KOPT-K1 (cell line): ENCODE measurements around the gene TDRD7.

Experiments
- H3K27ac ChIP-seq: fragments of 200-600 bp; sonication (generic); 2 replicates; pipeline ENCODE4 v1.5.1; 2016; ENCODE audit warnings: antibody characterized with exemption, mild to moderate bottlenecking, low read depth, low read length; ENCODE audit not compliant: poor library complexity, severe bottlenecking
- H3K36me3 ChIP-seq: fragments of 200-600 bp; sonication (generic); 2 replicates; pipeline ENCODE4 v1.5.1; 2017; ENCODE audit warnings: antibody characterized with exemption, mild to moderate bottlenecking, low read length, moderate library complexity; ENCODE audit not compliant: insufficient read depth
- H3K9me3 ChIP-seq: fragments of 200-600 bp; sonication (generic); 2 replicates; pipeline ENCODE4 v1.5.1; 2017; ENCODE audit warnings: antibody characterized with exemption, low read length, mild to moderate bottlenecking; ENCODE audit not compliant: insufficient read depth, poor library complexity, severe bottlenecking

The TDRD7 gene

GRCh38 chr9:97510797-97511654 lies 99.1 kb downstream of the TDRD7 start:
- Histone ChIP-seq H3K27ac (no peak overlapping the region), H3K9me3 (no peaks in the 10 kb centered on the region), H3K36me3 (no peaks in the 10 kb centered on the region)

DNA sequence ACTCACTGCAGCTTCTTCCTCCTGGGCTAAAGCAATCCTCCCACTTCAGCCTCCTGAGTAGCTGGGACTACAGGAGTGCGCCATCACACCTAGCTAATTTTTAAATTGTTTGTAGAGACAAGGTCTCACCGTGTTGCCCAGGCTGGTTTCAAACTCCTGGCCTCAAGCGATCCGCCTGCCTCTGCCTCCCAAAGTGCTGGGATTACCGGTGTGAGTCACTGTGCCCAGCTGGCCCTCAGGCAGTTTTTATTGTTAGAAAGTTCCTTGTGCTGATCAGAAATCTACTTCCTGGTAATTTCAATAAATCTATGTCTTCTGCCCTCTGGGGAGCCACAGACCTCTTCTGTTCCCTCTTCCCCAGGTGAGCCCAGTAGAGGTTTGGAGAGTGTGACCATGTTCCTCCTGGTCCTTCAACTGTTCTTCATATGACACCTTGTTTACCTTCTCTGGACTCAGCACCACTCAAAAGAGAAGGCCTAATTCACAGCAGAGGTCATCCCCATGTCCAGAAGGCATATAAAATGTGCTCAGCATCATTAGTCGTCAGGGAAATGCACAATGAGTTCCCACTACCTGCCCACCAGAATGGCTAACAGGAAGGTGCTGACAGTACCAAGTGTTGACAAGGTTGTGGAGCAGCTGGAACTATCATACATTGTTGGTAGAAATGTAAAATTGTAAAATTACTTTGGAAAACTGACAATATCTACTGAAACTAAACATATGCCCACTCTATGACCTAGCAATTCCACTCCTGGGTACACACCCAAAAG lies 99.9 kb downstream of the TDRD7 start:
- Histone ChIP-seq H3K9me3 (no peaks in the 10 kb centered on the region), H3K36me3 (no peaks in the 10 kb centered on the region), H3K27ac (no peak overlapping the region)

- no peaks in the 10 kb centered on the region for H3K9me3 ChIP-seq
- no peak overlapping the region for H3K27ac ChIP-seq
- H3K36me3 ChIP-seq, result no peaks in the 10 kb centered on the region
Observed at GRCh38 chr9:97512966-97513560, 101.2 kb downstream of the TDRD7 start.

DNA sequence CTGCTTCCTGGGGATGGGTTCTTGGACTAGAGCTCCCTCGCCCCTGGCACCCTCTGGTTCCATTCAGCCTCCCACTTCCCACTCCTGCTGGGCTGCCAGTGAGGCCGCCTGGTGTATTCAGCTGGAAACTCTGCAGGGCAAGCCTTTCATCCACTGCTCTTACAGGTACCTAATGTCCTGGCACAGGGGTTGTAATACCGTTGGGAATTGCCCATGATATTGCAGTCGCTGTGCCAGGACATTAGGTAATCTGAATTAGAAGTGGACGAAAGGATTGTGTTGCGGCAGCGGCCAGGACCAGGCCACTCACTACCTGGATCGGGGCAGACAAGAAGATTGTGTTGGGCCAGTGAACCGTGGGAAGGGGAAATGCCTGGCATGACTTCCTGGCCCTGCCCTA lies 102.6 kb downstream of the TDRD7 start:
- H3K27ac ChIP-seq, result no peak overlapping the region
- no peaks in the 10 kb centered on the region for H3K9me3 ChIP-seq
- no peaks in the 10 kb centered on the region for H3K36me3 ChIP-seq

GRCh38 chr9:97515662-97516061 lies 103.8 kb downstream of the TDRD7 start:
- no peaks in the 10 kb centered on the region for H3K9me3 ChIP-seq
- H3K36me3 ChIP-seq, result no peaks in the 10 kb centered on the region
- no peak overlapping the region for H3K27ac ChIP-seq

GRCh38 chr9:97516111-97516510 lies 104.2 kb downstream of the TDRD7 start:
- no peaks in the 10 kb centered on the region for H3K9me3 ChIP-seq

GRCh38 chr9:97517331-97518089 lies 105.6 kb downstream of the TDRD7 start:
- Histone ChIP-seq H3K9me3 (no peaks in the 10 kb centered on the region), H3K36me3 (no peaks in the 10 kb centered on the region), H3K27ac (no peak overlapping the region)

More at GRCh38 chr9:97516111-97516510, 104.2 kb downstream of the TDRD7 start:
- Histone ChIP-seq H3K36me3 (no peaks in the 10 kb centered on the region), H3K27ac (no peak overlapping the region)

- Histone ChIP-seq H3K9me3 (no peaks in the 10 kb centered on the region), H3K27ac (no peak overlapping the region), H3K36me3 (no peaks in the 10 kb centered on the region)
Observed at GRCh38 chr9:97518166-97518908, 106.4 kb downstream of the TDRD7 start.

GRCh38 chr9:97518909-97519307 lies 107.0 kb downstream of the TDRD7 start:
- H3K27ac ChIP-seq, result no peak overlapping the region
- no peaks in the 10 kb centered on the region for H3K36me3 ChIP-seq
- H3K9me3 ChIP-seq, result no peaks in the 10 kb centered on the region

DNA sequence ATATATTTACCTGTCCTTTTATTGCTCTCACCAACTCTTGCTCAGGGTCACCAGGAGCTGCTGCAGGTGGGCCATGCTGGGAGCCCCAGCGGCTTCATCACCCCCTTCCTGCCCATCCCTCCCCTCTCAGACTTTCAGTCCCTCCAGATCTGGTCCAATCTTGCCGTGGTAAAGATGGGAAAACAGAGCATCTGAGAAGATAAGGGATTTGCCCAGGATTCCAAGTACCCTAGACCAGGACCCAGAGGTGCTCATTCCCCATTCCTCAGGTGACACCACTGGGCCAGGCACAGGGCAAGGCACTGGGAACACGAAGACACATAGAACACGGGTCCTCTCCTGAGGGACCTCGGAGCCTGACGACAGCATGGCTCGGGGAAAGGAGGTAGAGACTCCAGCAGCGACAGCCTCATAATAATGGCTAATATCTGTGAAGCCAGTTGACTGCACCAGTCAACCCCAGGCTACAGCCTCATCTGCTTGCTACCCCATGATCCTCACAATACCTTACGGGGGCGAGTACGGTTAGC lies 107.6 kb downstream of the TDRD7 start:
- H3K9me3 ChIP-seq, result no peaks in the 10 kb centered on the region
- no peaks in the 10 kb centered on the region for H3K36me3 ChIP-seq
- no peak overlapping the region for H3K27ac ChIP-seq

GRCh38 chr9:97521576-97522333 lies 109.9 kb downstream of the TDRD7 start:
- H3K9me3 ChIP-seq, result no peaks in the 10 kb centered on the region
- no peak overlapping the region for H3K27ac ChIP-seq
- no peaks in the 10 kb centered on the region for H3K36me3 ChIP-seq

DNA sequence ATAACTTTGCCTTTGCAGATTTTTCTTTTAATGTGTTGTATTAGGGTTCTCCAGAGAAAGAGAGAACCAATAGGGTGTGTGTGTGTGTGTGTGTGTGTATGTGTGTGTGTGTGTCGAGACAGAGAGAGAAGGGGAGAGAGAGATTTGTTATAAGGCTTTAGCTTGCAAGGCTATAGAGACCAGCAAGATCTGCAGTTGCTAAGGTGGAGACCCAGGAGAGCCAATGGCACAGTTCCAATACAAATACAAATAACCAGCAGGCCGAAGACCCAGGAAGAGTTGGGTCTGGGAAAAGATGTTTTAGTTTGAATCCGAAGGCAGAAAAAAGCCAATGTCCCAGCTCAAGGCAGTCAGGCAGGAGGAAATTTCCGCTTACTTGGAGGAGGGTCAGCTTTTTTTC lies 112.5 kb downstream of the TDRD7 start:
- Histone ChIP-seq H3K9me3 (no peaks in the 10 kb centered on the region), H3K27ac (no peak overlapping the region), H3K36me3 (no peaks in the 10 kb centered on the region)

DNA sequence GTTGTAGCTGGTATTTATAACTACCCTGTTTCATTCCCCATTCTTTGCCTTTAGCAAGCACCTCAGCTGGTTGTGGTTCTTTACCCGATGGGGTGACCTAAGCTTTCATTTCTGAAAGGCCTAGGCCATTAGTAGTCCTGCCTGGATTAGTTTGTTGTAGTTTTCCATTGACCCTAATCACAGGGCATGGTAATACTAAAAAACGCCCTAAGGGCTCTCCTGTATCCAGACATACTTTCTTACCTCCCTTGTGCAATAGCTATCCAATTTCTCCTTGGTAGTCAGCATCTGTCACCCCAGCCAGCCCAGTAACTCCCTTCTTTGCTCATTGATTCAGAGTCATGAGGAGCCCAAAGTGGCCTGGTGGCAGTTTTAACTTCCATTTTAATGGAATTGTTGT lies 113.6 kb downstream of the TDRD7 start:
- H3K9me3 ChIP-seq, result no peaks in the 10 kb centered on the region
- H3K36me3 ChIP-seq, result no peaks in the 10 kb centered on the region
- no peak overlapping the region for H3K27ac ChIP-seq
